Ascending aorta (tissue), 2 donors: ENCODE measurements around the gene DPAGT1. TPM values are rescaled to one million over a fixed set of nuclear protein-coding genes. Genes with fewer than 3 reads are reported as not detected.

ENCODE experiments used
- DNase-seq, 2 donors: peaks; one replicate each; pipeline ENCODE4 v3.0.0-alpha.2; 2019; ENCODE audit warnings: low spot score in 2 of 2
- H3K27ac ChIP-seq, 2 donors: fragments of 200-600 bp; sonication (generic); one replicate each; pipeline ENCODE4 v1.5.1; 2016 to 2017; ENCODE audit warnings: mild to moderate bottlenecking in 1 of 2
- H3K27me3 ChIP-seq: fragments of 200-600 bp; sonication (generic); one replicate; pipeline ENCODE4 v1.5.1; 2017
- H3K36me3 ChIP-seq, 2 donors: fragments of 200-600 bp; sonication (generic); one replicate each; pipeline ENCODE4 v1.5.1; 2016
- H3K4me1 ChIP-seq, 2 donors: fragments of 200-600 bp; sonication (generic); one replicate each; pipeline ENCODE4 v1.5.1; 2016 to 2017; ENCODE audit warnings: mild to moderate bottlenecking in 1 of 2
- H3K4me3 ChIP-seq, 2 donors: fragments of 200-600 bp; sonication (generic); one replicate each; pipeline ENCODE4 v1.5.1; 2016 to 2017; ENCODE audit warnings: mild to moderate bottlenecking in 1 of 2
- H3K9me3 ChIP-seq, 2 donors: fragments of 200-600 bp; sonication (generic); one replicate each; pipeline ENCODE4 v1.5.1; 2016
- CTCF ChIP-seq, 3 experiments: fragments of 200-600 bp in 2 of 3; fragments of 450-650 bp in 1 of 3; sonication (generic) in 2 of 3; IDR thresholded peaks; one replicate each; pipeline ENCODE4 v1.5.1; 2016 to 2019; ENCODE audit warnings: antibody characterized with exemption in 3 of 3, mild to moderate bottlenecking in 1 of 3, moderate library complexity in 1 of 3
- intact Hi-C: fragments of 100-400 bp; cut with DNase I; formaldehyde crosslinking; loops from one replicate; pipeline ENCODE4 v1.15.1; 2023
- total RNA-seq: library from RNA; depleted of rRNA; stranded (reverse); fragments of >200 nt; gene quantifications from one replicate; pipeline ENCODE4 v1.1.0, GENCODE V29; 2016

DPAGT1 gene
- 61.9 TPM for total RNA-seq

- no peak for TF ChIP-seq CTCF (IDR thresholded peaks at IDR 0.05)
- peak; percentile 70 to 97 for DNase-seq
- intact Hi-C loops = loop anchor here (1.0 to 10.0 kb wide), 5 partner anchors 17 to 667 kb away; partner anchors contain the start of genes HINFP, HMBS, HYOU1 and KMT2A
- H3K4me1 ChIP-seq = peaks cover 20 to 25% of the 10 kb centered on the region in 2 donors
- no peaks in the 10 kb centered on the region for H3K9me3 ChIP-seq
- no peaks in the 10 kb centered on the region for H3K27me3 ChIP-seq
- peak within 1 kb of the TSS; percentile 92 for H3K27ac ChIP-seq
- H3K4me3 ChIP-seq = peak within 1 kb of the TSS; percentile 75 to 89
- H3K36me3 ChIP-seq = peaks cover 15 to 19% of the 10 kb centered on the region in 2 donors
Observed at GRCh38 chr11:119101759-119102423, at the start of gene DPAGT1. Gene DPAGT1, minus strand, starts transcription at chr11:119101853. Its CDS starts 198 bp downstream, at chr11:119101655.

GRCh38 chr11:119149786-119150275 is 48.2 kb upstream of the DPAGT1 start:
- intact Hi-C loops = no loop called here
- H3K27ac ChIP-seq = no peak overlapping the region
- peak overlapping the region; percentile 78 for H3K4me3 ChIP-seq
- H3K27me3 ChIP-seq = no peaks in the 10 kb centered on the region
- TF ChIP-seq CTCF (IDR thresholded peaks at IDR 0.05) = no peak
- no peak for DNase-seq
- no peaks in the 10 kb centered on the region for H3K36me3 ChIP-seq
- H3K4me1 ChIP-seq = peaks cover 0 to 10% of the 10 kb centered on the region in 2 donors
- H3K9me3 ChIP-seq = no peaks in the 10 kb centered on the region

- Histone ChIP-seq H3K4me3 (peak within 1 kb of the TSS; percentile 78), H3K9me3 (no peaks in the 10 kb centered on the region), H3K4me1 (peaks cover 0 to 10% of the 10 kb centered on the region in 2 donors), H3K36me3 (no peaks in the 10 kb centered on the region), H3K27me3 (no peaks in the 10 kb centered on the region), H3K27ac (no peak within 1 kb of the TSS)
- no peak for TF ChIP-seq CTCF (IDR thresholded peaks at IDR 0.05)
- intact Hi-C loops = no loop called here
- DNase-seq = no peak
Observed at GRCh38 chr11:119149018-119149785, 47.5 kb upstream of the DPAGT1 start, which contains the start of gene ABCG4. Gene ABCG4, plus strand, starts transcription at chr11:119149052. Its CDS starts 914 bp downstream, at chr11:119149966.

GRCh38 chr11:119148720-119149017 is 47.0 kb upstream of the DPAGT1 start:
- no peak for TF ChIP-seq CTCF (IDR thresholded peaks at IDR 0.05)
- peak overlapping the region; percentile 78 for H3K4me3 ChIP-seq
- H3K27ac ChIP-seq = no peak overlapping the region
- no peaks in the 10 kb centered on the region for H3K27me3 ChIP-seq
- intact Hi-C loops = no loop called here
- H3K9me3 ChIP-seq = no peaks in the 10 kb centered on the region
- DNase-seq = no peak
- peaks cover 0 to 10% of the 10 kb centered on the region in 2 donors for H3K4me1 ChIP-seq
- H3K36me3 ChIP-seq = no peaks in the 10 kb centered on the region

- no peak overlapping the region for H3K27ac ChIP-seq
- H3K4me1 ChIP-seq = peaks cover 0 to 10% of the 10 kb centered on the region in 2 donors
- no peaks in the 10 kb centered on the region for H3K27me3 ChIP-seq
- no peaks in the 10 kb centered on the region for H3K9me3 ChIP-seq
- DNase-seq = no peak
- H3K36me3 ChIP-seq = no peaks in the 10 kb centered on the region
- intact Hi-C loops = no loop called here
- H3K4me3 ChIP-seq = no peak overlapping the region
- TF ChIP-seq CTCF (IDR thresholded peaks at IDR 0.05) = no peak
Observed at GRCh38 chr11:119147604-119148333, 46.1 kb upstream of the DPAGT1 start.
